Measurements from ENCODE around the gene CEP250. TPM values are rescaled to one million over a fixed set of nuclear protein-coding genes. Genes with fewer than 3 reads are reported as not detected.

Gene CEP250
- total RNA-seq, 4 donors from 2014 or later, result 18.8 to 55.4 (median 27.1) TPM

DNA sequence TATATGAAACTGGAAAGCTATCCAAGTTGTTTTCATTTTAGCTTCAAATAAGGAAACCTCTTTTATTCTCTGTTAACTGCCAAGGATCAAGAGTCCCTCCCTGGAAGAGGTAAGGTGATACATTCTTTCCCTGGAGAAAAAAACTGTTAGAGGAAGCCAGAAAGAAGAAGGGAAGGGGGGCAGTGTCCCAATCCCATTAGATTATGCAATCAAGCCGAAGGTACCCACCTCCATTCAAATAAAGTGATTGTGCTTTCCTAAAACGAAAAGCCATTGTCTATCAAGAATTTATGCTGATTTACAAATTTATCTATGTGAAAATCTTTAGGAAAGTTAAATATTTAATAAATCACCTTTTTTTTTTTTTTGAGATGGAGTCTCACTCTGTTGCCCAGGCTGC is 34.1 kb upstream of the CEP250 start:
- Histone ChIP-seq H3K4me1 (no peaks in the 10 kb centered on the region), H3K27me3 (peaks cover 16% of the 10 kb centered on the region), H3K9me3 (no peaks in the 10 kb centered on the region), H3K4me3 (no peak overlapping the region), H3K36me3 (no peaks in the 10 kb centered on the region), H3K27ac (no peak overlapping the region)
- WGBS, result 51% methylated on average over 2 of the region's 2 CpGs
- TF ChIP-seq POLR2AphosphoS5 (IDR thresholded peaks at IDR 0.05) (no peak), POLR2A (IDR thresholded peaks at IDR 0.05) (no peak), EP300 (IDR thresholded peaks at IDR 0.05) (no peak)
- TF ChIP-seq, protein P1, sequence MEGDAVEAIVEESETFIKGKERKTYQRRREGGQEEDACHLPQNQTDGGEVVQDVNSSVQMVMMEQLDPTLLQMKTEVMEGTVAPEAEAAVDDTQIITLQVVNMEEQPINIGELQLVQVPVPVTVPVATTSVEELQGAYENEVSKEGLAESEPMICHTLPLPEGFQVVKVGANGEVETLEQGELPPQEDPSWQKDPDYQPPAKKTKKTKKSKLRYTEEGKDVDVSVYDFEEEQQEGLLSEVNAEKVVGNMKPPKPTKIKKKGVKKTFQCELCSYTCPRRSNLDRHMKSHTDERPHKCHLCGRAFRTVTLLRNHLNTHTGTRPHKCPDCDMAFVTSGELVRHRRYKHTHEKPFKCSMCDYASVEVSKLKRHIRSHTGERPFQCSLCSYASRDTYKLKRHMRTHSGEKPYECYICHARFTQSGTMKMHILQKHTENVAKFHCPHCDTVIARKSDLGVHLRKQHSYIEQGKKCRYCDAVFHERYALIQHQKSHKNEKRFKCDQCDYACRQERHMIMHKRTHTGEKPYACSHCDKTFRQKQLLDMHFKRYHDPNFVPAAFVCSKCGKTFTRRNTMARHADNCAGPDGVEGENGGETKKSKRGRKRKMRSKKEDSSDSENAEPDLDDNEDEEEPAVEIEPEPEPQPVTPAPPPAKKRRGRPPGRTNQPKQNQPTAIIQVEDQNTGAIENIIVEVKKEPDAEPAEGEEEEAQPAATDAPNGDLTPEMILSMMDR (IDR thresholded peaks at IDR 0.05), result no peak
- DNase-seq (ENCODE audit: low spot score in 2 of 2), result no peak

DNA sequence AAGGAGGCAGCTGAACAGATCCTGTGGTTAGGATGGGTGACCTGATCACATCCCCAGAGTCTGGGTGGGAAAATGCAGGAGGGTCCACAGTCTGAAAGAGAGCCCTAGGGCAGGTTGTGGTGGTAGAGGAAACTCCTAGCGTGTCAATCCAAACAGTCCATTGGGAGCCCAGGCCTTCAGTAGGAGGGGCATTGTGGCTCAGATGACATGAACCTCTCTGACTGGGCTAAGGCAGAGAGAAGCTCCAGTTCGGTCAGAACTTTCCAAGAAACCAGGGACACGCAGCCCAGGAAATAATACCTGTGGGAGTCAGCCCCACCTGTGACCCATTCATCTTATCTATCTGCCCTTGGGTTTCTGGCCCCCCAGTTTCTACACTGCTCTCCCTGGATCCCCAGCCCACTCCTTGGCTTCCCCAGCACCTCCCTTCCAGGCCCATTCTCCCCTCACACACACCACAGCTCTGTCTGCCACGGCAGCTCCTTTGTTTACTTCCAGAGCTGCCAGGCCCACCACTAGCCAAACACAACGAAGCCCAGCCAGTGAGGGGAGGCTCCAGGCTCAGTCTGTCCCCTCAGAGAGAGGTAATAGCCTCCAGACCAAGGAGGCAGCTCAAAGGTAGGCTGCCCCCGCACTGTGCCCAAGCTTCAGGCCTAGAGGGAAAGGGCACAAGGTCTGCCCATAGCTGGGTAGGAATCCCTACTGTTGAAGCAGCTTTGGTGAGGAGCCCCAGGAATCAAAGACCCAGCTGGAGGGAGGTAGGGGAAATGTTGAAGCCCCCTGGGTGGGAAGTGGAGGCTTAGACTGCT is 23.6 kb upstream of the CEP250 start:
- no peak overlapping the region for H3K4me3 ChIP-seq
- TF ChIP-seq, protein P1 (IDR thresholded peaks at IDR 0.05), result no peak
- no peak for TF ChIP-seq POLR2AphosphoS5 (IDR thresholded peaks at IDR 0.05)
- no peak for TF ChIP-seq POLR2A (IDR thresholded peaks at IDR 0.05)
- TF ChIP-seq EP300 (IDR thresholded peaks at IDR 0.05), result no peak
- H3K4me1 ChIP-seq, result no peaks in the 10 kb centered on the region

DNA sequence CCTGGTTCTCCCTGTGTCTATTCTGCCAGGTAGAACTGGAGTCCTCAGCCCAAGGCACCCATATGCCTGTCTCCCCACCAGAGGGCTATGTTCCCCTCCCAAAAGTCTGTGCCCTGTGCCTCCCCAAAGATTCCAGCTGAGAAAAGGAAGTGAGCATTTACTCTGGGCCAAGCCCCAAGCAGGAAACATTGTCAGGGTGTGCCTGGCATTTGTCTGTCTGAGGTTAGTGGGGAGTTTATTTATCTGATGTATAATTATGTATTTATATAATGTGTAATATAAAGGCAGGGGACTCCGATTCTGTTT is 23.0 kb upstream of the CEP250 start:
- H3K4me1 ChIP-seq, result no peaks in the 10 kb centered on the region
- H3K4me3 ChIP-seq, result no peak overlapping the region
- no peaks in the 10 kb centered on the region for H3K9me3 ChIP-seq
- no peak overlapping the region for H3K27ac ChIP-seq
- TF ChIP-seq POLR2AphosphoS5 (IDR thresholded peaks at IDR 0.05), result no peak
- TF ChIP-seq POLR2A (IDR thresholded peaks at IDR 0.05), result no peak
- TF ChIP-seq, protein P1 (IDR thresholded peaks at IDR 0.05), result no peak
- TF ChIP-seq EP300 (IDR thresholded peaks at IDR 0.05), result no peak
- H3K27me3 ChIP-seq, result no peaks in the 10 kb centered on the region
- H3K36me3 ChIP-seq, result no peaks in the 10 kb centered on the region
- 89% methylated on average over 1 of the region's 1 CpG for WGBS
- no peak for DNase-seq (ENCODE audit: low spot score in 2 of 2)

More for the DNA sequence above, 23.6 kb upstream of the CEP250 start:
- Histone ChIP-seq H3K9me3 (no peaks in the 10 kb centered on the region), H3K36me3 (no peaks in the 10 kb centered on the region), H3K27ac (no peak overlapping the region), H3K27me3 (no peaks in the 10 kb centered on the region)
- no peak for DNase-seq (ENCODE audit: low spot score in 2 of 2)
- 64% methylated on average over 6 of the region's 6 CpGs for WGBS

DNA sequence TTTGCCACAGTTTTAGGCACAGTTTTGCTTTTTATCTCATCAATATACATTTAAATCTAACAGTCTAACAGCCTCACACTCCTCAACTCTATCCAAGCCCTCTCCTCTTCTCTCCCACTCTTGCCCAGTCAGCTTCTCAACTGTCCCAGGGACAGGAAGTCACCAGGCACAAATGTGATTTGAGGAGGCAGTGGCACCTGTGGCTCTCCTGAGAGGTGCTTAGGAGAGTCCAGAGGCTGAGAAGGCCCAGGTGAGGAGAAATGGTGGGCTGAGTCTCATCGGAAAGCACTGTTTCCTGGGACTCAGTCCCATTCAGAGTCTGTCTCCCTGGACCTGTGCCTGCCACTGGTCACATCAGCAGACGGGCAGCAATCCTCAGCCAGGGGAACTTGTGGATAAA is 22.1 kb upstream of the CEP250 start:
- no peaks in the 10 kb centered on the region for H3K9me3 ChIP-seq
- 75% methylated on average over 2 of the region's 2 CpGs for WGBS
- H3K4me1 ChIP-seq, result peaks cover 7% of the 10 kb centered on the region
- H3K27ac ChIP-seq, result no peak overlapping the region
- no peak overlapping the region for H3K4me3 ChIP-seq
- H3K36me3 ChIP-seq, result no peaks in the 10 kb centered on the region
- no peak for DNase-seq (ENCODE audit: low spot score in 2 of 2)
- TF ChIP-seq, protein P1 (IDR thresholded peaks at IDR 0.05), result no peak
- TF ChIP-seq EP300 (IDR thresholded peaks at IDR 0.05) (no peak), POLR2A (IDR thresholded peaks at IDR 0.05) (no peak), POLR2AphosphoS5 (IDR thresholded peaks at IDR 0.05) (no peak)
- no peaks in the 10 kb centered on the region for H3K27me3 ChIP-seq

DNA sequence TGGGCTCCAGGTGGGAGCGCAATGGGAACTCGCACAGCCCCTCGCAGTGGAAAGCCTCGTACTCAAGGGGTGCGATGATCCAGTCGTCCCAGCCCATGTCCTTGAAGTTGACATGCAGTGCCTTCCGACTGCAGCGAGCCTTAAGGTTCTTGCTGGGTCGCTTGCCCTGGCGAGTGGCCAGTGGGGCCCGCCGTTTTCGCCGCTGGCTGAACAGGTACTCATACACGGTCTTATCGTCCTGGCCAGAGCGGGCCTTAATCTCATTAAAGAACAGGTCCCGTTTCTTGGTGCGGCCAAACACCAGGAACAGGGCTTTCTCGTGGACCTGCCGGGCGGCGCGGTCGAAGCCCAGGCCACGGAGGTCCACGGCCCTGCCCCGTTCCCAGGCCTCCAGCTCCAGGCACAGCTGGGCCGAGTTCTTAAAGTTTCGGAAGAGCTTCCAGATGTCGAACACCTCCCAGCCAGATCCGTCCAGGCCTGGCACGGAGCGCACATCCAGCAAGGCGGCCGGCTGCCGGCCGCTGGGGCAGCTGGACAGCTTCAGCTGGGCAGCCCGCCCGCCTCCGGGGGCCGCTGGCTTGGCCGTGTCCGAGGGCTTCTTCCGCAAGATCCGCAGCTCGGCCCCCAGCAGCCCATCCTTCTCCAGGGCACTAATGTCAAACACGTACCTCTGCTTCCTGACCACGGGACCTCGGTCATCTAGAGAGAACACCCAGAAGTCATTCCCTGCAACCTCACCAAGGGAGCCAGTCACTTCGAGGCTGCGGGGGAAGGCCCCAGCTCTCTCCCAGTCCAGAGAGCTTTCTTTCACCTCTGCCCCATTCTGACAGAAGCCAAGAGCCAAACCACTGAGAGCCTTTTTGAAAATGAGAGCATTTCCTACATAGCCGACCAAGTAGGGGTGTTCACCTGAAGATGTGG is 21.1 kb upstream of the CEP250 start:
- Histone ChIP-seq H3K36me3 (no peaks in the 10 kb centered on the region), H3K4me1 (peaks cover 16% of the 10 kb centered on the region), H3K27me3 (no peaks in the 10 kb centered on the region), H3K9me3 (no peaks in the 10 kb centered on the region), H3K4me3 (no peak overlapping the region), H3K27ac (no peak overlapping the region)
- TF ChIP-seq EP300 (IDR thresholded peaks at IDR 0.05) (no peak), POLR2A (IDR thresholded peaks at IDR 0.05) (no peak), POLR2AphosphoS5 (IDR thresholded peaks at IDR 0.05) (no peak)
- TF ChIP-seq, protein P1 (IDR thresholded peaks at IDR 0.05), result no peak
- no peak for DNase-seq (ENCODE audit: low spot score in 2 of 2)
- WGBS, result 70% methylated on average over 30 of the region's 53 CpGs

Data from suprapubic skin (tissue), 4 donors.